PFSK-1 (cell line): ENCODE measurements around the gene UGT1A10.

Experiments
- FOXP2 ChIP-seq: optimal IDR thresholded peaks from 2 replicates; pipeline ENCODE3; 2011; ENCODE audit warnings: borderline replicate concordance, control low read depth, inconsistent platforms; ENCODE audit not compliant: insufficient read depth; ENCODE audit errors: extremely low read length, extremely low read depth
- POLR2AphosphoS5 ChIP-seq: IDR thresholded peaks from 2 replicates; pipeline ENCODE4 v1.6.1; 2012; ENCODE audit warnings: low read depth, mild to moderate bottlenecking, control low read depth, low read length, moderate library complexity
- SIN3A ChIP-seq: IDR thresholded peaks from 2 replicates; pipeline ENCODE4 v1.6.1; 2012; ENCODE audit warnings: mild to moderate bottlenecking, low read length, moderate library complexity, borderline replicate concordance; ENCODE audit not compliant: insufficient read depth
- TF ChIP-seq, protein P1 (sequence below), 2 experiments: IDR thresholded peaks; 2 replicates each; pipeline versions ENCODE4 v1.6.1 to v1.8.0; 2011 to 2012; ENCODE audit warnings: low read depth in 2 of 2, low read length in 2 of 2, control low read depth in 1 of 2, inconsistent platforms in 1 of 2, mild to moderate bottlenecking in 1 of 2, moderate library complexity in 1 of 2; ENCODE audit not compliant: insufficient read depth in 1 of 2

DNA sequence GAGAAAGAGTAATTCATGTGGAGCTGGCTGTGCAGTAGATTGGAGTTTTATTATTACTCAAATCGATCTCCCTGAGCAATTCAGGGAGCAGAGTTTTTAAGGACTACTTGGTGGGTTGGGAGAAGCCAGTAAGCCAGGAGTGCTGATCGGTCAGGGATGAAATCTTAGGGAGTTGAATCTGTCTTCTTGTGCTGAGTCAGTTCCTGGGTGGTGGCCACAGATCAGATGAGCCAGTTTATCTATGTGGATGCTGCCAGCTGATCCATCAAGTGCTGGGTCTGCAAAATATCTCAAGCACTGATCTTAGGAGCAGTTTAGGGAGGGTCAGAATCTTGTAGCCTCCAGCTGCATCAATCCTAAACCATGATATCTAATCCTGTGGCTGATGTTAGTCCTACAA, 35.9 kb upstream of the UGT1A10 start:
- TF ChIP-seq, protein P1, sequence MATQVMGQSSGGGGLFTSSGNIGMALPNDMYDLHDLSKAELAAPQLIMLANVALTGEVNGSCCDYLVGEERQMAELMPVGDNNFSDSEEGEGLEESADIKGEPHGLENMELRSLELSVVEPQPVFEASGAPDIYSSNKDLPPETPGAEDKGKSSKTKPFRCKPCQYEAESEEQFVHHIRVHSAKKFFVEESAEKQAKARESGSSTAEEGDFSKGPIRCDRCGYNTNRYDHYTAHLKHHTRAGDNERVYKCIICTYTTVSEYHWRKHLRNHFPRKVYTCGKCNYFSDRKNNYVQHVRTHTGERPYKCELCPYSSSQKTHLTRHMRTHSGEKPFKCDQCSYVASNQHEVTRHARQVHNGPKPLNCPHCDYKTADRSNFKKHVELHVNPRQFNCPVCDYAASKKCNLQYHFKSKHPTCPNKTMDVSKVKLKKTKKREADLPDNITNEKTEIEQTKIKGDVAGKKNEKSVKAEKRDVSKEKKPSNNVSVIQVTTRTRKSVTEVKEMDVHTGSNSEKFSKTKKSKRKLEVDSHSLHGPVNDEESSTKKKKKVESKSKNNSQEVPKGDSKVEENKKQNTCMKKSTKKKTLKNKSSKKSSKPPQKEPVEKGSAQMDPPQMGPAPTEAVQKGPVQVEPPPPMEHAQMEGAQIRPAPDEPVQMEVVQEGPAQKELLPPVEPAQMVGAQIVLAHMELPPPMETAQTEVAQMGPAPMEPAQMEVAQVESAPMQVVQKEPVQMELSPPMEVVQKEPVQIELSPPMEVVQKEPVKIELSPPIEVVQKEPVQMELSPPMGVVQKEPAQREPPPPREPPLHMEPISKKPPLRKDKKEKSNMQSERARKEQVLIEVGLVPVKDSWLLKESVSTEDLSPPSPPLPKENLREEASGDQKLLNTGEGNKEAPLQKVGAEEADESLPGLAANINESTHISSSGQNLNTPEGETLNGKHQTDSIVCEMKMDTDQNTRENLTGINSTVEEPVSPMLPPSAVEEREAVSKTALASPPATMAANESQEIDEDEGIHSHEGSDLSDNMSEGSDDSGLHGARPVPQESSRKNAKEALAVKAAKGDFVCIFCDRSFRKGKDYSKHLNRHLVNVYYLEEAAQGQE (IDR thresholded peaks at IDR 0.05; ENCODE audit: insufficient read depth in 1 of 2, low read depth in 2 of 2, low read length in 2 of 2) = no peak
- TF ChIP-seq SIN3A (no peak), POLR2AphosphoS5 (no peak), FOXP2 (no peak)
